Activated CD4-positive, alpha-beta T cell treated with anti-CD3 and anti-CD28 coated beads, Interleukin-2, amount 50 U/mL, for 1 hour (primary cell): ENCODE results near the gene EMC10.
"Not testable (repeated sequence)": the region's sequence is repeated elsewhere in the genome, so short reads cannot be mapped to it uniquely, and the experiment has no call there.

Source experiments
- DNase-seq: peaks from one replicate; pipeline ENCODE4 v3.0.0-alpha.2; 2020

Gene EMC10

DNA sequence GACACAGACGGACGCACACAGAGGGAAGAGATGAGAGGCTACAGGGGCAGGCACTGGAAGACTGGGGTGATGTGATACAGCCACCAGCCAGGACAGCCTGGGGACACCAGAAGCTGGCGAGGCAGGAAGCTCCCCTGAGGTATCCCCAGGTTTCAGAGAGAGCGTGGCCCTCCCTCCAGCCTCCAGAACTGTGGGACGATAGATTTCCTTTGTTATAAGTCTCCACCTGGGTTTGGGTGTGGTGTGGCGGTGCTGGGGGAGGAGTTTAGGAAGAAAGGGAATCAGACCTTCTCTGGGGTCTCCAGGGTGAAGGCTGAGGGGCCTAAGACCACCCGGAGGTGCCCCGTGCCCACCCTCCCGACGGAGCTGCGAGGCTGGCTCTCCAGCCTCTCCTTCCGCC, 40.1 kb downstream of the EMC10 start:
- DNase-seq, result no peak

DNA sequence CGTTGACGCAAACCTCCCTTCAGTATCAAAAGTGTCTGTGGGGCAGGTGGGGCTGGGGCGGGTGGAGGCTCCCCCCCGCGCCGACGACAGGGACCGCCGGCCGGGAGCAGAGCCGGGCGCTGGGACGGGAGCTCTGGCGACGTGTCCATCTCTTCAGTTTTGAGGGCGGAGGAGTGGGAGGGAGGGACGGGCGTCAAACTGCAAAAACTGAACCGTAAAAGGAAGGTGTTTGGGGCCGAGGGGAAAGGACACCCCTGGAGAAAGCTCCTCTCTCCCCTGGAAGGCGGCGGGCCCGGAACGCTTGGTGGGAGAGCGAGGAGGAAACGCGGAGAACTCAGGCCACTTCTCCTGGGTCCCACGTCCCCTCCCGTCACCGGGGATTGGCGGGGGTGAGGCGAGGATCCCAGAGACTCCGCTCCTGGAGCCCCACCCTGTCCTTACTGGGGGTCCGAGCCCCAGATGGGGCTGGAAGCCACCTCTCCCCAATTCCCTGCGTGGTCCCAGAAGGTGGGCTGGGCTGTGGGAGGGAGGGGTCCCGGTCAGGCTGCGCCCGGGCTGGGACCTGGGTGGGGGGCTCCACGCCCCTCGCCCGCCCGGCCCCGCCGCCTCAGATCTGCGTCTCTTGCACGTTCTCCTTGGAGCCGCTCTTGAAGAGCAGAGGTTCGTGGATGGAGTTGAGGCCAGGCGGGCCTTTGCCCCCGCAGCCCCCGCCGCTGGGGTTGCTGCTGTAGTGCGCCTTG, 40.8 kb downstream of the EMC10 start:
- DNase-seq, result no peak

DNA sequence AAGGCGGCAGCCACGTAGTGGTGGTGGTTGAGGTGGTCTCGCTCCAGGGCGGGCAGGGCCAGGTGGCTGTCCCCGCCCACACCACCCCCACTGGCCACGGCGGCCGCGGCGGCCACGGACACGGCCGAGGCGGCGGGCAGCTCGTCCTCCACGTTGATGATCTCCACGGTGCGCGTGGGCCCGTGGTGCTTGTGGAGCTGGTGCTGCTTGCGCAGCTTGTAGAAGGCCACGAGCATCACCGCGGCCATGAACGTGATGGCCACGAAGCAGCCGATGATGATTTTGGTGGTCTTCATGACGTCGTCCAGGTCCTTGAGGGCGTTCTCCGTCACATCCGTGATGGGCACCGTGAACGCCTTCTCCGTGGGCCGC, 41.4 kb downstream of the EMC10 start:
- DNase-seq, result no peak

DNA sequence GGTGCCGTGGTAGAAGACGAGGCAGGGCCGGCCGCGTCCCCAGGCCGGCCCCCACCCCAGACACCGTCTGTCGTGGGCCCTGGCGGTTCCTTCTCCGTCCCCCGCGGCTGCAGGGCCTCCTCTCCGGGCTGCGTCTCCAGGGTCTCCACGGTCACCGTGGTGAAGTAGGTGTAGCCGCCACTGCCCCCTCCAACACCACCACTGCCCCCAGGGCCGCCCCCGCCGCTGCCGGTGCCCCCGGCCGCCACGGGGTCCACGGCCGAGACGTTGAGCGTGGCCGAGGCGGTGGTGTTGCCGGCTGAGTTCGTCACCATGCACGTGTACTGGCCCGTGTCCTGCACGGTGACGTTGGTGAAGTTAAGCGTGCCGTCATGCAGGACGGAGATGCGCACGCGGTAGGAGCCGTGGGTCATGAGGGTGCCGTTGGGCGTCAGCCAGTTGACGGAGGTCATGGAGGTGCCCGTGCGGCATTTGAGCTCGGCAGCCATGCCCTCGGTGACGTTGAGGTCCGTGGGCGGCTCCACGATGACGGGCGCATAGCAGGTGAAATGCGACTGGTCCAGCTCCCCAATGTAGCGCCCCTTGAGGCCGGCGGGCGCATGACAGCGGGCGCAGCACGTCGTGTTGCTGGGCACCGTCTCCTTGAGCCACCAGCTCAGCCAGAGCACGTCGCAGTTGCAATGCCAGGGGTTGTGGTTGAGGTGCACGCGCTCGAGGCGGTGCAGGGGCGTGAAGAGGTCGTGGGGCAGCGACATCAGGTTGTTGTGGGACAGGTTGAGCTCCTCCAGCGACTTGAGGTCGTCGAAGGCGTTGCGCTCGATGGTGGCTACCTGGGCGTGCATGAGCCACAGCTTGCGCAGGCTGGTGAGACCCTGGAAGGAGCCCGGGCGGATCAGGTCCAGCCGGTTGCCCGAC, 42.0 kb downstream of the EMC10 start:
- no peak for DNase-seq

DNA sequence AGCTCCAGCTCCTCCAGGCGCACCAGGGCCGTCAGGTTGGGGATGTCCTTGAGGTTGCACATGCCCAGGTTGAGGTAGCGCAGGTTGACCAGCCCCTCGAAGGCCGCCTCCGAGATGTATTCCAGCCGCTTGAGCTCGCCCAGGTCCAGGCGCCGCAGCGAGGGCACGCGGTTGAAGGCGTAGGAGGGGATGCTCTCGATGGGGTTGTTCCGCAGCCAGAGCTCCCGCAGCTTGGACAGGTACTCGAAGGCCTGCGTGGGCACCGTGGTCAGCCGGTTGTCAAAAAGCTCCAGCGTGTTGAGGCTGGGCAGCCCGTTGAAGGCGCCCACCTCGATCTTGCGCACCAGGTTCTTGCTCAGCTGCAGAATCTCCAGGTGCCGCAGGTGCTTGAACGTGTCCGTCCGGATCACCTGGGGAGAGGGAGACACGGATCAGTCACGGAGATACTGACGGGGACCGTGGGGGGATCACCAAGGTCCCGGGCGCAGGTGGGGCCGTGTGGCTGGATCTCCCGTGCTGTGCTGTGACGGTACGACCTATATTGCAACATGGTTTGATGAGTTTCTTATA, 42.8 kb downstream of the EMC10 start:
- no peak for DNase-seq

DNA sequence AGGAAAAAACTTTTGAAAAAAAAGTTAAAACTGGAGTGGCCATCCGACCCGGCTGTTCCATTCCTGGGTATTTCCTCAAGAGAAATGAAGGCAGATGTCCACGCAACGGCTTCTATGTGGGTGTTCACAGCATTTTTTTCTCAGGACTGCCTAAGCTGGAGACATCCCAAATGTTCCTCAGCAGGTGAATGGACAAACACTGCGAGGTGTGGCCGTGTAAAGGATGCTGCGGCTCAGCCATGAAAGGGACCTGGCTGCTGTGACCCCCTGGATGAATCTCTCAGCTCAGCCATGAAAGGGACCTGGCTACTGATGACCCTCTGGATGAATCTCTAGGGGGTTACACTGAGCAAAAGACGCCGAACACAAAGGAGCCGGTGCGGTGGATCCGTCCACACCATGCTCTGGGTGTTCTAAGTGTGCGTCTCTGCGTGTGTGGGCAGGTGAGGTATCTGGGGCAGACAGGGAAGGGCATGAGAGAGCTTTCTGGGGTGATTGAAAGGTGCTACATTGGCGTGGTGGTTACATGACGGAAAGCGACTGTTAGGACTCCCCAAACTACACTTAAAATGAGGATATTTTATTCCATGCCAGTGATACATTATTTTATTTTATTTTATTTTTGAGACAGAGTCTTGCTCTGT, 44.6 kb downstream of the EMC10 start:
- DNase-seq, result no peak

DNA sequence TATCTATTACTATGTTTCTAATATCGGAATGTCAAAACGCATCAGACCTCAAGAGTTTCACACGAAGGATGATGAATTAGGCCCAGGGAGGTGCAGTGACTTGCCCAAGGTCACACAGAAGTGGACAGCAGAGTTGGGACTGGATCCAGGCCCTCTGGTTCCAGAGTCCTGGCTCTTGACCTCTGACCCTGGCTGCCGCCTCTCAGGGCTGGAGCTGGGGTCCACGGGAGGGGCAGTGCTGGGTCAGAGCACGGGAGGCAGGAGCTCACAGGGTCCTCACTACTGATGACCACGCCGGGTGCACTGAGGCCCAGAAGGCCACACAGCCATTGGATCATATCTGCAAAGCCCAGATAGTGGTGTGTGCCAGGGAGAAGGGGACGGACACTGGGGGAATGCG, 46.6 kb downstream of the EMC10 start:
- no peak for DNase-seq

DNA sequence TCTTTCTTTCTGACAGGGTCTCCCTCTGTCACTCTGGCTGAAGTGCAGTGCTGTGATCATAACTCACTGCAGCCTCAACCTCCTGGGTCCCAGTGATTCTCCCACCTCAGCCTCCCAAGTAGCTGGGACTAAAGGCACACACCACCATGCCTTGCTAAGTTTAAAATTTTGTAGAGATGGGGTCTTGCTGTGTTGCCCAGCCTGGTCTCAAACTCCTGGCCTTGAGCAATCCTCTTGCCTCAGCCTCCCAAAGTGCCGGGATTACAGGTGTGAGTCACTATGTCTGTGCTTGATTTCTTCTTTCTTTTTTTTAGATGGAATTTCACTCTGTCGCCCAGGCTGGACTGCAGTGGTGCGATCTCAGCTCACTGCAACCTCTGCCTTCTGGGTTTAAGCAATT, 51.7 kb downstream of the EMC10 start:
- not testable (repeated sequence) for DNase-seq

DNA sequence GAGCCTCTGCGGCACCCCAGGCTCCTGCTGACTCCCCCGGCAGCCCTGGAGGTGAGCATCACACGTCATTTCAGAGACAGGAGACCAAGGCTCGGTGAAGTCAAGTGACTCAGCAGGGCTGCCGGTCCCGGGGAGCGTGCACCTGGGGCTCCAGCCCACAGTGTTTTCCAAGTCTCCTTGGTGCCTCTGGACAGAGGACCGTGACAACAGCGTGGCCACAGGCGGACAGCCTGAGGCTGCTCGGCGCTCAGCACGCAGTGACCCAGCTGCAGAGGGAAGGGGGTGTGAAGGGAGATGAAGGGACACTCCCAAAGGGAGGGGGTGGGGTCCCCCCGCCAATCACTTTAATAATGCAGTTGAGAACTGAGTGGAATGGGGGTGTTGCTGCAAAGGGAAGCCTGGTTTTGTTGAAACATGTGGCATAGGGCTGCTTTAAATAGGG, 54.9 kb downstream of the EMC10 start:
- no peak for DNase-seq

DNA sequence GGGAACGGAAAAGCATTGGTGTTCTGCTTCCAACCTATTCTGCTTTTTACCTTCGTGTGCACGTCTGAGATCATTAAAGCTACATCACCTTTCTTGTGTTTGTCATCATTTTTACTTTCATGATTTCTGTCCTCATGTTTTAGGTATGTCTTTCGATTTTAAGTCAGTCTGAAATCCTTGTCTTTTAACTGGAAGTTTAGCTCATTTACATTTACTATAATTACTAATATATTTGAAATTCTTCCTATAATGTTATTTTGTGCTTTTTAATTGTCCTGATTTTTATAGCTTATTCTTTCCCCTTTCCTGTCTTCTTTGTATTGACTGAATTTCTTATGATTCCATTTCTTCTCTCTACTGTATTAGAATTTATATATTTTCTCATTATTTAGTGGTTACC, 56.6 kb downstream of the EMC10 start:
- DNase-seq, result no peak

DNA sequence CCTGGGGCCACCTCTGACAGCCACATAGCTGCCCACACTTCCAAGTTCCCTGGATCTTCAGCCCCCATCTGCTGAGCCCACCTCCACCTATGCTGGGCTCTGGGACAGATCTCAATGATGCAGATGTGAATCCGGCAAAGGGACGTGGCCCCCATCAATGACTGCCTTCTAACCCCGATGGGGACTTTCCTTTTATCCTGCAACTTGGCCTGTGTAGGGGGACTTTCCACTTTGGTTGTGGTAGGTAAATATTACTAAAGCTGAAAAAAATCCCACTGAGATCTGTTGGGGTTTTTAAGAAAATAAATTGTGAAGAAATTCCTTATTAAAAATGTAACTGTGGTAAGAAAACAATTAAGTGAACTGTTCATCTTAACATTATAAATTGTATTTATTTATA, 58.2 kb downstream of the EMC10 start:
- DNase-seq, result no peak

DNA sequence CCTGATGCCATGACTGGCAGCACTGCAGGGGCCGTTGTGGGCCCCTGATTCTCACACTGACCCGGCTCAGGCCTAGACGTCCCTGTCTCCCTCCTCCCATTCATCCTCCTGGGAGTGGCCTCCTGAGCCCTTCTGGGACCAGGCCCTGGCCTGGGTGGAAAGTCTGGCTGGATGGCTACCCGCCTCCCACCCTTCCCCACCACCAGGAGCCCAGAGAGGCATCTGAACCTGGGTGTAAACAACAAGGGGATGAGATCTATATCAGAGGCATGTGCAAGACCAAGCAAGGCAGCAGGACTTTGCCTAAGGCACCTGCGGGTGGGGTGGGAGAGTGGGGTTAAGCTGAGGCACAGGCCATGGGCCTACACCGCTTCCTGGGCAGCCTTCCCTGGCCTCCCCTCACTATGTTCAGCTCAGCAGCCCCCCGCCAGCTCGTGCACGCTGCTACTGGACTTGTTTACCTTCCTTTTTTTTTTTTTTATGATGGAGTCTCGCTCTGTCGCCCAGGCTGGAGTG, 59.4 kb downstream of the EMC10 start:
- DNase-seq, result no peak

DNA sequence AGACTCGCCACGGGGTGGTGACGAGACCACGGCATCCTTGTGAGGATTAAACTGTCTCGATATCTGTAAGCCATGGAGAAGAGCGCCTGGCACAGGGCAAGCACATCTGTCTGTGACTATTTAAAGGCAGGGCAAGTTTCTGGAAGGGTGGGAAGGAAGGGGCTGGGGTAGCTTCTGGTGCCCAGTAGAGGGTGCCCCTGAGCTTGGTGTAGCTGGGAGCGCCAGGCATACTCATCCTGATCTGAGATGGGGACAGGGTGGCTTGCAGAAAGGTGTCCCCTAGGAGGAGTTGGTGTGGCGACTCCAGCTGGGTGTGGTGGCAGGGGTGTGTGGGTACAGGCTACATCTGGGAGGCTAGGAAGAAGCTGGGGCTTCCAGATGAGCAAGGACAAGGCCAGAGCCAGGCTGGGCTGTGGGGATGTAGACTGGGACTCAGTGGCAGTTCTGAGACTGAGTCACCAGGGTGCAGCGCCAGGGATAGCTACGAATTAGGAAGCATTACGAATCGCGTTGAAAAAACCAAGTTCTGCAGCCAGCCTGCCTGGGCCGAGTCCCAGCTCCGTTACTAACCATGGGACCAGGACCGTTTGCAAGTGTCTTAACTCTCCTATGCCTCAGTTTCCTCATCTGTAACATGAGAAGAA, 60.5 kb downstream of the EMC10 start:
- no peak for DNase-seq

DNA sequence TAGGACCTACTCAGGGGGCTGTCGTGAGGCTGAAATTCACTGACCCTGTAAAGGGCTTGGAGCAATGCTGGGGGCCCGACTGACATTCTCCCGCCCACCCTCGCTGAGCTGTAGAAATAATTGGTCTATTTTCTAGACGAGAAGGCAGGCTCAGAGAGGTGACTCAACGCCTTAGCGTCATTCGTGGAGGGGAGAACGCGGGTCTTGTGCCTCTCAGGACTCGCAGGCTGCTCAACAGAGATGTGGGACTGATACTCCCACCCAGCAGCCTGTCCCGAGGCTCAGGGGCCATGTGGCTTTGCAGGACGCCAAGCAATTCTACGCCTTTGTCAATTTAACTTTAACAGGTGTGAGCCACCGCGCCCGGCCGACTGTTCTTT, 61.0 kb downstream of the EMC10 start:
- no peak for DNase-seq

DNA sequence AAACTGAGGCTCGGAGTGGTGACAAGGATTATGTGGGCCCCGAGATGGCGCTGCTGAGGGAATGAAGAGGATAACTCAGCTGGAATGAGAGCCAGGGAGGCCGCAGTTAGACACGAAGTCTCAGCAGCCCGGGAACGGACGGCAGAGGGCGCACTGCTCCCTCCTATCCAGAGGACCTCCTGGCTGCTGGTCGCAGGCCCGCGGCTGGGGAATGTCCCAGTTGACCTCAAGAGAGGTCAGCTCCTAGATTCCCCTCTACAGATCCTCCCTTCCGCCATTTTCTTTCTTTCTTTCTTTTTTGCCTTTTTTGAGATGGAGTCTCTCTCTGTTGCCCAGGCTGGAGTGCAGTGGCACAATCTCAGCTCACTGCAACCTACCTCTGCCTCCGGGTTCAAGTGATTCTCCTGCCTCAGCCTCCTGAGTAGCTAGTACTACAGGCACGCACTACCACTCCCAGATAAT, 61.5 kb downstream of the EMC10 start:
- DNase-seq, result peak; percentile 60
